ENCODE results near the gene ADGRE2. TPM values are rescaled to one million over a fixed set of nuclear protein-coding genes. Genes with fewer than 3 reads are reported as not detected.
"Not testable (repeated sequence)": the region's sequence is repeated elsewhere in the genome, so short reads cannot be mapped to it uniquely, and the experiment has no call there.

Gene ADGRE2
- total RNA-seq, 1 donor from 2014 or later: 0.21 TPM

GRCh38 chr19:14767466-14767971 lies 10.8 kb downstream of the ADGRE2 start:
- DNase-seq (ENCODE audit: low spot score in 2 of 2): peak in 1 of 2 donors; percentile 12
- Histone ChIP-seq H3K36me3 (no peaks in the 10 kb centered on the region), H3K27ac (no peak overlapping the region), H3K4me3 (no peak overlapping the region), H3K4me1 (no peaks in the 10 kb centered on the region), H3K9me3 (no peaks in the 10 kb centered on the region), H3K27me3 (no peaks in the 10 kb centered on the region)
- no peak for TF ChIP-seq CTCF (IDR thresholded peaks at IDR 0.05)
- intact Hi-C loops (cut with DNase I): no loop called here

- H3K27ac ChIP-seq; H3K27me3 ChIP-seq; H3K36me3 ChIP-seq; intact Hi-C loops (cut with DNase I); H3K4me3 ChIP-seq; H3K9me3 ChIP-seq; H3K4me1 ChIP-seq: not testable (repeated sequence)
- DNase-seq (ENCODE audit: low spot score in 2 of 2): peak in 1 of 2 donors; percentile 1
These were observed 12.5 kb downstream of the ADGRE2 start for GRCh38 chr19:14765841-14766240.

GRCh38 chr19:14765403-14765802 lies 13.0 kb downstream of the ADGRE2 start:
- H3K4me1 ChIP-seq; H3K27me3 ChIP-seq; intact Hi-C loops (cut with DNase I); H3K36me3 ChIP-seq; H3K27ac ChIP-seq; H3K9me3 ChIP-seq; H3K4me3 ChIP-seq; DNase-seq (ENCODE audit: low spot score in 2 of 2): not testable (repeated sequence)

- Histone ChIP-seq H3K4me1 (no peaks in the 10 kb centered on the region), H3K36me3 (no peaks in the 10 kb centered on the region), H3K27ac (no peak overlapping the region), H3K4me3 (no peak overlapping the region), H3K27me3 (no peaks in the 10 kb centered on the region), H3K9me3 (no peaks in the 10 kb centered on the region)
- DNase-seq (ENCODE audit: low spot score in 2 of 2): no peak
- intact Hi-C loops (cut with DNase I): no loop called here
- TF ChIP-seq CTCF (IDR thresholded peaks at IDR 0.05): no peak
These were observed 14.0 kb downstream of the ADGRE2 start for GRCh38 chr19:14764401-14764800.

DNA sequence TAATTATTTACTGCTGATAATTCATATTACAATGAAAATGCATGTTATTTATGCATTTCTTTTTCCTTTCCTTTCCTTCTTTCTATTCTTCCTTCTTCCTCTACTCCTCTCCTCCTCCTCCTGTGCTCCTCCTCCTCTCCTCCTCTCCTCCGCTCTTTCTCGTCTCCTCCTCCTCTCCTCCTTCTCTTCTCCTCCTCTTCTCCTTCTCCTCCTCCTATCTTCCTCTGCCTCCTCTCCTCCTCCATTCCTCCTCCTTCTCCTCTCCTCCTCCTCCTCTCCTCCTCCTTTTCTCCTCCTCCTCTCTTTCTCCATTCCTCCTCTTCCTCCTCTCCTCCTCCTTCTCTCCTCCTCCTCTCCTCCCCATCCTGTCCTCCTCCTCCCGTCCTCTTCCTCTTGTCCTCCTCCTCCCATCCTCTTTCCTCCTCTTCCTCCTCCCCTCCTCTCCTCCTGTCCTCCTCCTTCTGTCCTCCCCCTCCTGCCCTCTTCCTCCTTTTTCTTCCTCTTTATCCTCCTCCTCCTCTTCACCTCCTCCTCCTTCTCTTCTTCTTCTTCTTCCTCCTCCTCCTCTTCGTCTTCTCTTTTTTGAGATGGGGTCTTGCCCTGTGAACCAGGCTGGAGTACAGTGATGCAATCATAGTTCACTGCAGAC lies 14.7 kb downstream of the ADGRE2 start:
- Histone ChIP-seq H3K4me1 (no peaks in the 10 kb centered on the region), H3K27me3 (no peaks in the 10 kb centered on the region), H3K4me3 (no peak overlapping the region), H3K27ac (no peak overlapping the region), H3K36me3 (no peaks in the 10 kb centered on the region), H3K9me3 (no peaks in the 10 kb centered on the region)
- no peak for TF ChIP-seq CTCF (IDR thresholded peaks at IDR 0.05)
- intact Hi-C loops (cut with DNase I): no loop called here
- DNase-seq (ENCODE audit: low spot score in 2 of 2): no peak

DNA sequence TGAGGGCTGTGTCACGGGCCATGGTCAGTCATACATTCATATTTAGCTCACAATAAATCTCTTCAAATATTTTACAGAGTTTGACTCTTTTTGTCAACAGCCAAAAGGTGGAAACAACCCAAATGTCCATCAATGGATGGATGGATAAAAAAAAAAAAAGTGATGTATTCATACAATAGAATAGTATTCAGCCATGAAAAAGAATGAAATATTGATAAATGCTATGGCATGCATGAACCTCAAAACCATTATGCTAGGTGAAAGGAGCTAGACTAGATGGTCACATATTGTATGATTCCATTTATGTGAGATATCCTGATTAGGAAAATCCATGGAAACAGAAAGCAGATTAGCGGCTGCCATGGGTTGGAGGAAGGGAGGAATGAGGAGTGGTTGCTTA lies 16.2 kb downstream of the ADGRE2 start:
- intact Hi-C loops (cut with DNase I): no loop called here
- no peaks in the 10 kb centered on the region for H3K9me3 ChIP-seq
- TF ChIP-seq CTCF (IDR thresholded peaks at IDR 0.05): no peak
- no peaks in the 10 kb centered on the region for H3K4me1 ChIP-seq
- no peak for DNase-seq (ENCODE audit: low spot score in 2 of 2)
- H3K27ac ChIP-seq: no peak overlapping the region
- H3K4me3 ChIP-seq: no peak overlapping the region
- H3K36me3 ChIP-seq: no peaks in the 10 kb centered on the region
- H3K27me3 ChIP-seq: no peaks in the 10 kb centered on the region

DNA sequence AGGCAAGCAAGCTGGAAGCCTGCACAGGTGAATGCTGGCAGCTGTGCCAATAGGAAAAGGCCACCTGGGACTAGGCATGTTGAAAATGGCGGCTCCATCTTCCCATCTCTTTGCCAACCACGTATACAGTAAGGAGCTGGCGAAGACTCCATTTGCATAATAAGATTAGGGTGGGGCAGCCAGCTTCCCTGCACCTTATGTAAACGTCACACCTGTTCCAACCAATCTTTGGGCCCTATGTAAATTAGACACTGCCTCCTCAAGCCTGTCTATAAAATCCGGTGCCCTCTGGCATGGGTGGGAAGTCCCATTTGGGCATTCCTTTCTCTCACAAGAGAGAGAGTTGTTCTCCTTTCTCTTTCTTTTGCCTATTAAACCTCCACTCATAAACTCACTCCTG lies 16.8 kb downstream of the ADGRE2 start:
- Histone ChIP-seq H3K4me3 (no peak overlapping the region), H3K27me3 (no peaks in the 10 kb centered on the region), H3K27ac (no peak overlapping the region), H3K36me3 (no peaks in the 10 kb centered on the region), H3K9me3 (no peaks in the 10 kb centered on the region), H3K4me1 (no peaks in the 10 kb centered on the region)
- intact Hi-C loops (cut with DNase I): no loop called here
- peak in 1 of 2 donors; percentile 28 for DNase-seq (ENCODE audit: low spot score in 2 of 2)
- no peak for TF ChIP-seq CTCF (IDR thresholded peaks at IDR 0.05)

All from ascending aorta (tissue), 2 donors.